HL-60 (cell line): ENCODE results near the gene MBD3.

ENCODE experiments used
- TF ChIP-seq, protein P1 (sequence below): IDR thresholded peaks from one replicate; pipeline ENCODE4 v1.5.1; 2011; ENCODE audit warnings: low read length, control low read depth, inconsistent platforms; ENCODE audit not compliant: insufficient read depth
- TF ChIP-seq, protein P2 (sequence below): IDR thresholded peaks from 2 replicates; pipeline ENCODE4 v1.6.1; 2012; ENCODE audit warnings: low read depth; ENCODE audit not compliant: insufficient replicate concordance

DNA sequence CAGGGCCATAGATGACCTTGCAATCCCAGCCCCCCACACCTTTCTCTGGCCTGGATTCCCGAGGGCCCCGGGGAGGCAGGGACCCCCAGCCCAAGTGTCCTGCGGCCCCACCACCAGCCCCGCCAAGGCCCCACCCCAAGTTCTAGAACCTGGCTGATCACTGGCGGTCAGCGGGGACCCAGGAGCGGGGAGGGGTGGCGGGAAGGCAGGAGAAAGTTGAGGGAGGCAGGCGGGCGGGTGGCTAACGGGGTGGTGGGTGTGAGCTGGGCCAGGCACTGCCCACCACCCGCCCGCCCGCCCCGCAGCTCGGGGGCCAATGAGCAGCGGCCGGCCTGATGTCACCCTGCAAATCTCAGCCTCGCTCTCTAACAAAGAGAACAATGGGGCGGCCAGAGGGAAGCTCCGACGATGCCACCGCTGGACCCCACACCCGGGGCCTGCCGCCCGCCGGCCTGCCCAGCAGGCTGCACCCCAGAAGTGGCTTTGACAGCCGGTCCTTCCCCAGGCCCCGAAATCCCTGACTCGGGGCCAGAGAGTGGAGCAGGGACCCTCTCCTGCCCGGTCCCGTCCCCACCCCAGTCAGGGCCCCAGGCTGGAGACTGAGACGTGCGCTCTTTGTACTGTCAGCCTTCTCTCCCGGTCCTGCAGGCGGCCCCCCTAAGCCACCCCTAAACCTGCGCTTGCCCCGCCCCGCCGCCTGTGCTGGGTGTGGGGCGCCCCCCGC is 26.1 kb downstream of the MBD3 start:
- TF ChIP-seq, protein P1, sequence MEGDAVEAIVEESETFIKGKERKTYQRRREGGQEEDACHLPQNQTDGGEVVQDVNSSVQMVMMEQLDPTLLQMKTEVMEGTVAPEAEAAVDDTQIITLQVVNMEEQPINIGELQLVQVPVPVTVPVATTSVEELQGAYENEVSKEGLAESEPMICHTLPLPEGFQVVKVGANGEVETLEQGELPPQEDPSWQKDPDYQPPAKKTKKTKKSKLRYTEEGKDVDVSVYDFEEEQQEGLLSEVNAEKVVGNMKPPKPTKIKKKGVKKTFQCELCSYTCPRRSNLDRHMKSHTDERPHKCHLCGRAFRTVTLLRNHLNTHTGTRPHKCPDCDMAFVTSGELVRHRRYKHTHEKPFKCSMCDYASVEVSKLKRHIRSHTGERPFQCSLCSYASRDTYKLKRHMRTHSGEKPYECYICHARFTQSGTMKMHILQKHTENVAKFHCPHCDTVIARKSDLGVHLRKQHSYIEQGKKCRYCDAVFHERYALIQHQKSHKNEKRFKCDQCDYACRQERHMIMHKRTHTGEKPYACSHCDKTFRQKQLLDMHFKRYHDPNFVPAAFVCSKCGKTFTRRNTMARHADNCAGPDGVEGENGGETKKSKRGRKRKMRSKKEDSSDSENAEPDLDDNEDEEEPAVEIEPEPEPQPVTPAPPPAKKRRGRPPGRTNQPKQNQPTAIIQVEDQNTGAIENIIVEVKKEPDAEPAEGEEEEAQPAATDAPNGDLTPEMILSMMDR = no peak
- TF ChIP-seq, protein P2, sequence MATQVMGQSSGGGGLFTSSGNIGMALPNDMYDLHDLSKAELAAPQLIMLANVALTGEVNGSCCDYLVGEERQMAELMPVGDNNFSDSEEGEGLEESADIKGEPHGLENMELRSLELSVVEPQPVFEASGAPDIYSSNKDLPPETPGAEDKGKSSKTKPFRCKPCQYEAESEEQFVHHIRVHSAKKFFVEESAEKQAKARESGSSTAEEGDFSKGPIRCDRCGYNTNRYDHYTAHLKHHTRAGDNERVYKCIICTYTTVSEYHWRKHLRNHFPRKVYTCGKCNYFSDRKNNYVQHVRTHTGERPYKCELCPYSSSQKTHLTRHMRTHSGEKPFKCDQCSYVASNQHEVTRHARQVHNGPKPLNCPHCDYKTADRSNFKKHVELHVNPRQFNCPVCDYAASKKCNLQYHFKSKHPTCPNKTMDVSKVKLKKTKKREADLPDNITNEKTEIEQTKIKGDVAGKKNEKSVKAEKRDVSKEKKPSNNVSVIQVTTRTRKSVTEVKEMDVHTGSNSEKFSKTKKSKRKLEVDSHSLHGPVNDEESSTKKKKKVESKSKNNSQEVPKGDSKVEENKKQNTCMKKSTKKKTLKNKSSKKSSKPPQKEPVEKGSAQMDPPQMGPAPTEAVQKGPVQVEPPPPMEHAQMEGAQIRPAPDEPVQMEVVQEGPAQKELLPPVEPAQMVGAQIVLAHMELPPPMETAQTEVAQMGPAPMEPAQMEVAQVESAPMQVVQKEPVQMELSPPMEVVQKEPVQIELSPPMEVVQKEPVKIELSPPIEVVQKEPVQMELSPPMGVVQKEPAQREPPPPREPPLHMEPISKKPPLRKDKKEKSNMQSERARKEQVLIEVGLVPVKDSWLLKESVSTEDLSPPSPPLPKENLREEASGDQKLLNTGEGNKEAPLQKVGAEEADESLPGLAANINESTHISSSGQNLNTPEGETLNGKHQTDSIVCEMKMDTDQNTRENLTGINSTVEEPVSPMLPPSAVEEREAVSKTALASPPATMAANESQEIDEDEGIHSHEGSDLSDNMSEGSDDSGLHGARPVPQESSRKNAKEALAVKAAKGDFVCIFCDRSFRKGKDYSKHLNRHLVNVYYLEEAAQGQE = no peak
